K562 (cell line): ENCODE data around the gene CFAP221. TPM values are rescaled to one million over a fixed set of nuclear protein-coding genes. Genes with fewer than 3 reads are reported as not detected.
A peak's percentile ranks its signal among the peaks of the same experiment; 100 is the strongest.

ENCODE experiments used
- ATAC-seq: fragments of 200-7000 bp; cut with Tn5 transposase; 3 replicates; pipeline ENCODE4 v1.9.1; 2020; ENCODE audit warnings: moderate library complexity
- BruUV-seq: library from RNA; stranded (reverse); fragments of 400-500 nt; replicated peaks from 2 replicates; lab custom pipeline; 2021; lab: Mats Ljungman, UMichigan
- CTCF ChIA-PET: fragments of 300-600 bp; formaldehyde crosslinking; extraction: SDS; loops from one replicate; lab custom pipeline; 2021; ENCODE audit warnings: low intra/inter-chr PET ratio; lab: Yijun Ruan, JAX
- POLR2A ChIA-PET: fragments of 300-600, 350-650 bp; sonication (Branson Sonifier 250); formaldehyde crosslinking; extraction: SDS; loops from one replicate; lab custom pipeline; 2021; ENCODE audit warnings: antibody characterized with exemption, inconsistent platforms; lab: Yijun Ruan, JAX
- DNase-seq, 4 experiments: peaks; one replicate each; pipeline versions ENCODE4 v3.0.0 to v3.0.0-alpha.2; 2011 to 2018; ENCODE audit warnings: low spot score in 3 of 4, mixed read lengths in 3 of 4; ENCODE audit errors: extremely low read depth in 1 of 4
- FAIRE-seq: peaks from 2 replicates; lab custom pipeline; 2011; peaks lifted over from hg19 to GRCh38; lab: Jason Lieb, UNC
- H2AFZ ChIP-seq: 2 replicates; pipeline ENCODE4 v1.6.0; 2011; ENCODE audit warnings: low read depth, low read length, control low read depth, inconsistent platforms
- H3K27ac ChIP-seq: fragments of 200-600 bp; 3 replicates; pipeline ENCODE4 v1.8.0; 2011; ENCODE audit warnings: low read depth, mild to moderate bottlenecking, control low read depth, inconsistent platforms, low read length, moderate library complexity, mixed read lengths; ENCODE audit errors: extremely low read depth
- H3K27me3 ChIP-seq, 2 experiments: fragments of 300-600 bp in 1 of 2; 2 replicates in 1 of 2; 3 replicates in 1 of 2; pipeline versions ENCODE4 v1.6.0 to v1.8.0; 2011; ENCODE audit warnings: inconsistent platforms in 2 of 2, low read length in 2 of 2, mild to moderate bottlenecking in 1 of 2, mixed read lengths in 1 of 2, moderate library complexity in 1 of 2; ENCODE audit not compliant: control insufficient read depth in 2 of 2, insufficient read depth in 2 of 2
- H3K36me3 ChIP-seq: fragments of 300-600 bp; 3 replicates; pipeline ENCODE4 v1.8.0; 2011; ENCODE audit warnings: mild to moderate bottlenecking, low read length, inconsistent platforms; ENCODE audit not compliant: control insufficient read depth, insufficient read depth
- H3K4me1 ChIP-seq, 2 experiments: fragments of 200-600 bp in 1 of 2; replicated peaks in 1 of 2; 2 replicates in 1 of 2; 3 replicates in 1 of 2; pipeline versions ENCODE4 v1.5.1 to v1.8.0; 2011; ENCODE audit warnings: inconsistent platforms in 2 of 2, low read length in 2 of 2, mild to moderate bottlenecking in 1 of 2, mixed read lengths in 1 of 2, moderate library complexity in 1 of 2; ENCODE audit not compliant: control insufficient read depth in 2 of 2, insufficient read depth in 2 of 2
- H3K4me2 ChIP-seq: 2 replicates; pipeline ENCODE4 v1.6.1; 2011; ENCODE audit warnings: low read length, control low read depth, inconsistent platforms, mixed read lengths; ENCODE audit not compliant: insufficient read depth
- H3K4me3 ChIP-seq: fragments of 200-600 bp; sonication (generic), shearing (Covaris generic); 2 replicates; pipeline ENCODE4 v1.5.1; 2016; ENCODE audit warnings: control low read depth, inconsistent platforms
- H3K79me2 ChIP-seq: fragments of 200-600 bp; 3 replicates; pipeline ENCODE4 v1.8.0; 2011; ENCODE audit warnings: low read length, inconsistent platforms; ENCODE audit not compliant: control insufficient read depth, insufficient read depth
- H3K9ac ChIP-seq, 2 experiments: 2 replicates each; pipeline versions ENCODE4 v1.6.0 to v1.6.1; 2011; ENCODE audit warnings: low read depth in 2 of 2, low read length in 2 of 2, control low read depth in 1 of 2, inconsistent platforms in 1 of 2, mild to moderate bottlenecking in 1 of 2, mixed read lengths in 1 of 2; ENCODE audit not compliant: insufficient read depth in 1 of 2
- H3K9me1 ChIP-seq: one replicate; pipeline ENCODE4 v1.6.0; 2011; ENCODE audit warnings: inconsistent platforms, mild to moderate bottlenecking, low read length, moderate library complexity; ENCODE audit not compliant: control insufficient read depth, insufficient read depth
- H3K9me3 ChIP-seq: replicated peaks from 2 replicates; pipeline ENCODE4 v1.5.1; 2011; ENCODE audit warnings: low read depth, low read length, inconsistent platforms; ENCODE audit not compliant: control insufficient read depth, insufficient read depth
- H4K20me1 ChIP-seq: replicated peaks from 2 replicates; pipeline ENCODE4 v1.6.1; 2011; ENCODE audit warnings: low read length, inconsistent platforms, mixed read lengths; ENCODE audit not compliant: control insufficient read depth, insufficient read depth
- ARID1B ChIP-seq: fragments of 450-650 bp; IDR thresholded peaks from 2 replicates; pipeline ENCODE4 v1.6.1; 2016; ENCODE audit warnings: antibody characterized with exemption, mild to moderate bottlenecking, inconsistent platforms
- CBFA2T2 ChIP-seq: fragments of 450-650 bp; conservative IDR thresholded peaks from 2 replicates; pipeline ENCODE4 v1.6.1; 2017; ENCODE audit warnings: mild to moderate bottlenecking
- CBFA2T3 ChIP-seq: fragments of 450-650 bp; IDR thresholded peaks from 2 replicates; pipeline ENCODE4 v1.6.1; 2017
- KLF16 ChIP-seq: IDR thresholded peaks from 2 replicates; pipeline ENCODE4 v1.6.1; 2016; ENCODE audit warnings: antibody characterized with exemption
- NCOR1 ChIP-seq: fragments of 450-650 bp; IDR thresholded peaks from 2 replicates; pipeline ENCODE4 v1.6.1; 2016; ENCODE audit warnings: mild to moderate bottlenecking, moderate library complexity
- TAL1 ChIP-seq: fragments of 450-650 bp; IDR thresholded peaks from 2 replicates; pipeline ENCODE4 v1.6.1; 2016; ENCODE audit warnings: mild to moderate bottlenecking
- TCF3 ChIP-seq: sonication (generic); formaldehyde crosslinking; IDR thresholded peaks from 2 replicates; pipeline ENCODE4 v1.4.0; 2020; ENCODE audit warnings: mild to moderate bottlenecking, missing genetic modification reagents
- TEAD4 ChIP-seq, 2 experiments: sonication (generic) in 1 of 2; formaldehyde crosslinking in 1 of 2; IDR thresholded peaks; 2 replicates each; pipeline versions ENCODE4 v1.6.1 to v1.8.0; 2012 to 2022; ENCODE audit warnings: borderline replicate concordance in 1 of 2, inconsistent platforms in 1 of 2, low read length in 1 of 2, mild to moderate bottlenecking in 1 of 2, missing genetic modification reagents in 1 of 2
- ZNF707 ChIP-seq: fragments of 250-450 bp; sonication (Bioruptor Pico); conservative IDR thresholded peaks from 2 replicates; pipeline ENCODE4 v1.8.0; 2022; ENCODE audit warnings: inconsistent platforms, mild to moderate bottlenecking, moderate library complexity
- ZSCAN29 ChIP-seq: fragments of 450-650 bp; IDR thresholded peaks from 2 replicates; pipeline ENCODE4 v1.6.1; 2017
- WGBS: fragments of 100-300 bp; shearing (Covaris generic); methylation state at CpG from one replicate; pipeline ENCODE4 v1.1.6; 2016; ENCODE audit warnings: low coverage, mixed read lengths; ENCODE audit not compliant: insufficient coverage; ENCODE audit errors: missing lambda C conversion rate; 5-methylcytosine and 5-hydroxymethylcytosine counted together
- in situ Hi-C: fragments of 300-500 bp; cut with MboI; formaldehyde crosslinking; loops from 4 replicates; pipeline ENCODE4 v1.15.0; 2018; ENCODE audit warnings: inconsistent platforms, mixed read lengths
- intact Hi-C: fragments of 100-400 bp; cut with micrococcal nuclease; formaldehyde crosslinking; loops from 2 replicates; pipeline ENCODE4 v1.14.2; 2022
- polyA plus RNA-seq, 8 experiments: library from polyadenylated mRNA; depleted of rRNA in 4 of 8; stranded (reverse) in 5 of 8; unstranded in 3 of 8; fragments of >200 nt; fragmentation: Nextera tagmentation in 2 of 8; fragmentation: Illumina TruSeq in 1 of 8; extraction: Ambion mirVana in 2 of 8; extraction: Trizol in 1 of 8; gene quantifications; 2 replicates each; pipeline versions ENCODE4 v1.2.1 to v1.2.3, GENCODE V29; 2011 to 2014; ENCODE audit warnings: inconsistent platforms in 1 of 8, missing spikeins in 1 of 8
- total RNA-seq, 7 experiments: library from RNA; depleted of rRNA in 6 of 7; stranded (reverse); fragments of >200 nt in 6 of 7; fragmentation: Illumina TruSeq in 2 of 7; extraction: Trizol in 2 of 7; gene quantifications; 2 replicates each; pipeline versions ENCODE4 v1.2.1 to v1.2.3, GENCODE V29; 2011 to 2021; ENCODE audit warnings: low replicate concordance in 1 of 7

CFAP221 gene
- total and polyA plus RNA-seq, 9 of the 15 experiments (the other 6 are each of a cell fraction or from before 2014, with no cell fraction given), result 0.09 to 1.4 (median 0.65) TPM

DNA sequence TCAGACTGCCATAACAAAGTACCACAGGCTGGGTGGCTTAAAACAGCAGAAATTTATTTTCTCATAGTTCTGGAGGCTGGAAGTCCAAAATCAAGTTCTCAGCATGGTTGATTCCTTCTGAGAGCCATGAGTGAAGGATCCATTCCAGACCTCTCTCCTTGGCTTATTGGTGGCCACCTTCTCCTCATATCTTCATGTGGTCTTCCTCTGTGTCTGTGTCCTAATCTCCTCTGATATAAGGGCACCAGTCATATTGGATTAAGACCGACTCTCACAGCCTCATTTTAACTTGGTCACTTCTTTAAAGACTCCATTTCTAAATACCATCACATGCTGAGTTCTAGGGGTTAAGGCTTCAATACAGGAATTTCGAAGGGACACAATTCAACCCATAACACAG is 65.1 kb downstream of the CFAP221 start:
- BruUV-seq, result no TSS peak
- Histone ChIP-seq H3K9ac (no peak overlapping the region), H3K9me1 (no peaks in the 10 kb centered on the region), H3K27ac (no peak overlapping the region), H3K4me3 (no peak overlapping the region), H3K9me3 (no peaks in the 10 kb centered on the region), H3K27me3 (peaks cover 2 to 9% of the 10 kb centered on the region in 2 experiments; a peak in 3 of 5 replicates), H3K4me2 (no peak overlapping the region), H3K79me2 (no peaks in the 10 kb centered on the region), H4K20me1 (no peaks in the 10 kb centered on the region), H2AFZ (no peak overlapping the region), H3K4me1 (no peaks in the 10 kb centered on the region; a peak in 1 of 5 replicates), H3K36me3 (no peaks in the 10 kb centered on the region)
- in situ Hi-C loops, result no loop called here
- POLR2A ChIA-PET, result no interaction called here
- TF ChIP-seq NCOR1 (peak; percentile 44), CBFA2T3 (peak; percentile 60), CBFA2T2 (0 out of 2 replicates have a peak, but pooled peaks have one; percentile 38), TAL1 (peak; percentile 62), TCF3 (CRISPR knock-in tag) (peak; percentile 65), ARID1B (peak; percentile 58; the same call in 1 of the 2 replicates), TEAD4 (IDR thresholded peaks at IDR 0.05; ENCODE audit: low read length) (peak; percentile 54; the same call in 1 of the 2 replicates), TEAD4 (CRISPR knock-in tag; IDR thresholded peaks at IDR 0.05; ENCODE audit: borderline replicate concordance) (no peak), ZSCAN29 (no peak), KLF16 (0 out of 2 replicates have a peak, but pooled peaks have one; percentile 4), ZNF707 (CRISPR knock-in tag) (no peak)
- FAIRE-seq (peak; percentile 15), ATAC-seq (no peak), DNase-seq (peak in 1 of 4 experiments; percentile 8)
- 0% methylated on average over 2 of the region's 2 CpGs for WGBS
- CTCF ChIA-PET, result no interaction called here
- intact Hi-C loops, result no loop called here
